Uterus (tissue), 4 donors: ENCODE measurements around the gene FAM13B. TPM values are rescaled to one million over a fixed set of nuclear protein-coding genes. Genes with fewer than 3 reads are reported as not detected.
A peak's percentile ranks its signal among the peaks of the same experiment; 100 is the strongest.

Experiments used
- DNase-seq, 2 donors: peaks; one replicate each; pipeline ENCODE4 v3.0.0-alpha.2; 2019 to 2020
- H3K27ac ChIP-seq, 2 donors: fragments of 200-600 bp; sonication (generic); 1 replicate in 1 of 2; 2 replicates in 1 of 2; pipeline ENCODE4 v1.5.1; 2016 to 2018
- H3K27me3 ChIP-seq, 2 donors: fragments of 200-600 bp; sonication (generic); one replicate each; pipeline ENCODE4 v1.5.1; 2018 to 2019; ENCODE audit warnings: control low read depth in 1 of 2
- H3K36me3 ChIP-seq, 2 donors: fragments of 200-600 bp; sonication (generic); one replicate each; pipeline ENCODE4 v1.5.1; 2019; ENCODE audit warnings: control low read depth in 1 of 2
- H3K4me1 ChIP-seq, 2 donors: fragments of 200-600 bp; sonication (generic); one replicate each; pipeline ENCODE4 v1.5.1; 2018 to 2019; ENCODE audit warnings: control low read depth in 1 of 2
- H3K4me3 ChIP-seq, 2 donors: fragments of 200-600 bp; sonication (generic); 1 replicate in 1 of 2; 2 replicates in 1 of 2; pipeline ENCODE4 v1.5.1; 2018 to 2019; ENCODE audit warnings: mild to moderate bottlenecking in 1 of 2
- H3K9me3 ChIP-seq, 2 donors: fragments of 200-600 bp; sonication (generic); one replicate each; pipeline ENCODE4 v1.5.1; 2019; ENCODE audit warnings: control low read depth in 1 of 2
- POLR2A ChIP-seq, 2 donors: fragments of 450-650 bp; IDR thresholded peaks; one replicate each; pipeline ENCODE4 v1.6.1; 2016; ENCODE audit warnings: antibody characterized with exemption in 2 of 2, mild to moderate bottlenecking in 1 of 2, moderate library complexity in 1 of 2
- intact Hi-C: fragments of 100-400 bp; cut with DNase I; formaldehyde crosslinking; loops from one replicate; pipeline ENCODE4 v1.15.1; 2023; ENCODE audit warnings: low total_unique reads
- total RNA-seq, 4 donors: library from RNA; depleted of rRNA in 3 of 4; stranded (reverse); fragments of >200 nt in 3 of 4; gene quantifications; one replicate each; pipeline versions ENCODE4 v1.1.0 to v1.2.4, GENCODE V29; 2014 to 2023
- TF ChIP-seq, protein P1 (sequence below), 4 experiments: fragments of 200-600 bp in 2 of 4; fragments of 450-650 bp in 2 of 4; sonication (generic) in 2 of 4; IDR thresholded peaks; one replicate each; pipeline ENCODE4 v1.5.1; 2016 to 2019; ENCODE audit warnings: antibody characterized with exemption in 4 of 4, mild to moderate bottlenecking in 2 of 4, moderate library complexity in 1 of 4
- donor health status: DM: yes; HTN: yes; CAD: no.

Gene FAM13B
- total RNA-seq, 4 donors from 2014 or later = 40.6 to 104 (median 58.1) TPM

DNA sequence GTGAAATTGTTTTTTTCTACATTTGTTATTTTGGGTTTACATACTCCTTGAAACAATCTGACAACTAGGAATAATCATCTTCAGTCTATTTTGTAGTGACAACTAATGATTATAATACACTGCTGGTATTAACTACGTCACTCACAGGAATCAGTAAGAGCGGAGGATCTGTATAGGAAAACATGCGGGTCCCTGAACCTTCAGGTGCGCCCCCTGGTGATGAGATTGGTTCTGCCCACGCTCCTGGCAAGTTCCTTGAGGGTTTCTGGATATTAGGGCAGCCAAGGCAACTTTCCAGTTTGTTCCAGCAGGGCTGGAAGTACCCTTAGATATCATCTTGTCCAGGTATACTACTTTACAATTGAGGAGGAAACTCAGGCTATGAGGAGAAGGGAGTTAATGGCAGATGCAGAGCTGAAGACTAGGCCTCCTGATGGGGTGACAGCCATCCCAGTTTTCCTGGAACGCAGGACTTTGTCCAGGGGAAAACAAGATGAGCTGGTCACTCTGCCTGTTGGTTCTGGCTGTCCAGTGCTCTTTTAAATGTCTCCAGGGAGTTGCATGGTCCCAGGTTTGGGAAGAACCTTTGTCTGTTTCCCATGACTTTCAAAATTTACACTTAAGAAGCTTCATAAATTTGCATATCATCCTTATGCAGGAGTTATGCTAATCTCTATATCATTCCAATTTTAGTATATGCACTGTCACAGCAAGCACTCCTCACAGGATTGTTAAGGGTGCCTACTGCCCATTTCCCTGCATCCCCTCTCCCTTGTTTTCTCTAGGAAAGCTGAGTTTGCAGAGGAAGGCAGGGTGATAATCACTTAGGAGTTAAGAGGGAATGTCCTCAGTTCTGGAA lies 36.1 kb upstream of the FAM13B start:
- no peaks in the 10 kb centered on the region for H3K27me3 ChIP-seq
- intact Hi-C loops = no loop called here
- H3K36me3 ChIP-seq = no peaks in the 10 kb centered on the region
- TF ChIP-seq, protein P1, sequence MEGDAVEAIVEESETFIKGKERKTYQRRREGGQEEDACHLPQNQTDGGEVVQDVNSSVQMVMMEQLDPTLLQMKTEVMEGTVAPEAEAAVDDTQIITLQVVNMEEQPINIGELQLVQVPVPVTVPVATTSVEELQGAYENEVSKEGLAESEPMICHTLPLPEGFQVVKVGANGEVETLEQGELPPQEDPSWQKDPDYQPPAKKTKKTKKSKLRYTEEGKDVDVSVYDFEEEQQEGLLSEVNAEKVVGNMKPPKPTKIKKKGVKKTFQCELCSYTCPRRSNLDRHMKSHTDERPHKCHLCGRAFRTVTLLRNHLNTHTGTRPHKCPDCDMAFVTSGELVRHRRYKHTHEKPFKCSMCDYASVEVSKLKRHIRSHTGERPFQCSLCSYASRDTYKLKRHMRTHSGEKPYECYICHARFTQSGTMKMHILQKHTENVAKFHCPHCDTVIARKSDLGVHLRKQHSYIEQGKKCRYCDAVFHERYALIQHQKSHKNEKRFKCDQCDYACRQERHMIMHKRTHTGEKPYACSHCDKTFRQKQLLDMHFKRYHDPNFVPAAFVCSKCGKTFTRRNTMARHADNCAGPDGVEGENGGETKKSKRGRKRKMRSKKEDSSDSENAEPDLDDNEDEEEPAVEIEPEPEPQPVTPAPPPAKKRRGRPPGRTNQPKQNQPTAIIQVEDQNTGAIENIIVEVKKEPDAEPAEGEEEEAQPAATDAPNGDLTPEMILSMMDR (IDR thresholded peaks at IDR 0.05) = peak; percentile 48 to 58 (median 53)
- no peak for TF ChIP-seq POLR2A (IDR thresholded peaks at IDR 0.05)
- DNase-seq = peak; percentile 48 to 51
- no peak overlapping the region for H3K4me3 ChIP-seq
- H3K4me1 ChIP-seq = no peaks in the 10 kb centered on the region
- no peak overlapping the region for H3K27ac ChIP-seq
- no peaks in the 10 kb centered on the region for H3K9me3 ChIP-seq

DNA sequence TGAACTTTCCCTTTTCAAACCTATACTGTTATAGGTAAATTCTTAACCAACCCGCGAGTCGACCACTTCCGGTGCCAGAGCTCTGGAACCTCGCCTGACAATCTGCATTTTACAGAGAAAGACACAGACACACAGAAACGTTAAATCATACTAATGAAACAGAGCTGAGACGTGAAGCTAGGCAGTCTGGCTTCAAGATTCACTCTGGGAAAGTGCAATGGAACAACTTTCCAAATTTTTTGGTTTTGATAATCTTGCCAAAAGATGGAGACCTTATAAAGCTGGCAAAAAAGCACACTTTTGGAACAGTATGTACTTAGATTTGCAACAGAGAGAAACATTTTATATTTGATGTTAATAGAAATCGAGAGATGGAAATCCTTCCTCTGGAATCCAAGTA lies 35.1 kb upstream of the FAM13B start:
- no peak overlapping the region for H3K4me3 ChIP-seq
- H3K9me3 ChIP-seq = no peaks in the 10 kb centered on the region
- no peaks in the 10 kb centered on the region for H3K27me3 ChIP-seq
- intact Hi-C loops = no loop called here
- no peaks in the 10 kb centered on the region for H3K36me3 ChIP-seq
- no peak for DNase-seq
- H3K27ac ChIP-seq = no peak overlapping the region
- no peaks in the 10 kb centered on the region for H3K4me1 ChIP-seq
- TF ChIP-seq POLR2A (IDR thresholded peaks at IDR 0.05) = no peak
- TF ChIP-seq, protein P1 (IDR thresholded peaks at IDR 0.05) = no peak

DNA sequence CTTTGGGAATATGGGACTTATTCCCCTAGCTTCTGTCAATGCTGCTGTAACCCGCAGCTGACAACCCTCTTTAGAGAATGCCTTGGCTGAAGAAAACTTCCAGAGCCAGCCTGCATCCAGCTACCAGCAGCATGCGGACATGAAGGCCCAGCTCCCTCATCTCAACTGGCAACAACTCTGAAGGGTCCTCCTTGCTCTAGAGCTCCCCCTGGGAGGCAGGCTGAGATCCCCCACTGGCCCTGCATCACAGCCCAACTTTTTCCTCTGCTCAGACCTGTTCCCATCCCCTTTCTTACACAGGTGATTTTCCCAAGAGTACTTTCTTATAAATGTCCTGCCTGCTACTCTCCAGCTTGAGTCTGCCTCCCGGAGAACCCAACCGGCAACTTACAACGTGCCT lies 32.2 kb upstream of the FAM13B start:
- H3K36me3 ChIP-seq = no peaks in the 10 kb centered on the region
- intact Hi-C loops = no loop called here
- H3K27me3 ChIP-seq = no peaks in the 10 kb centered on the region
- no peak overlapping the region for H3K27ac ChIP-seq
- no peaks in the 10 kb centered on the region for H3K9me3 ChIP-seq
- H3K4me1 ChIP-seq = no peaks in the 10 kb centered on the region
- no peak for TF ChIP-seq POLR2A (IDR thresholded peaks at IDR 0.05)
- H3K4me3 ChIP-seq = no peak overlapping the region
- no peak for DNase-seq

DNA sequence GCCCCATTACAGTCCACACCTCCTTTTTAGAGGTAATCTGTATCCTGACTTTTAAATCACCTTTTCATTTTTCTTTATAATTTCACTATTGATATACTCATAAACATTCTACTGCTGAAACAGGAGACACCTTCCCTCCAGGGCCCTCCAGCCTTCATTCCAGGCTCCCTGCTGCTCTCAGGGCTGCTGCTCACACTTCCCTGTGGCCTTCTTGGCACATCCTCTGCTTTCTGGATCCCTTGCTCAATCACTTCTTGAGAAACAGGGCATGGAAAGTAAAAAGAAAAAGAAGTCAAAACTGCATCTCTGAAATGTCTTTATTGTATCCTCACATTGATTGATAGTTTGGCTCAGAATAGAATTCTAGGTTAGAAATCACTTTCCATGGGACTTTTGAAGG lies 31.6 kb upstream of the FAM13B start:
- Histone ChIP-seq H3K36me3 (no peaks in the 10 kb centered on the region), H3K9me3 (no peaks in the 10 kb centered on the region), H3K4me3 (no peak overlapping the region), H3K27ac (no peak overlapping the region), H3K4me1 (no peaks in the 10 kb centered on the region), H3K27me3 (no peaks in the 10 kb centered on the region)
- TF ChIP-seq POLR2A (IDR thresholded peaks at IDR 0.05) = no peak
- TF ChIP-seq, protein P1 (IDR thresholded peaks at IDR 0.05) = no peak
- no peak for DNase-seq
- intact Hi-C loops = no loop called here

DNA sequence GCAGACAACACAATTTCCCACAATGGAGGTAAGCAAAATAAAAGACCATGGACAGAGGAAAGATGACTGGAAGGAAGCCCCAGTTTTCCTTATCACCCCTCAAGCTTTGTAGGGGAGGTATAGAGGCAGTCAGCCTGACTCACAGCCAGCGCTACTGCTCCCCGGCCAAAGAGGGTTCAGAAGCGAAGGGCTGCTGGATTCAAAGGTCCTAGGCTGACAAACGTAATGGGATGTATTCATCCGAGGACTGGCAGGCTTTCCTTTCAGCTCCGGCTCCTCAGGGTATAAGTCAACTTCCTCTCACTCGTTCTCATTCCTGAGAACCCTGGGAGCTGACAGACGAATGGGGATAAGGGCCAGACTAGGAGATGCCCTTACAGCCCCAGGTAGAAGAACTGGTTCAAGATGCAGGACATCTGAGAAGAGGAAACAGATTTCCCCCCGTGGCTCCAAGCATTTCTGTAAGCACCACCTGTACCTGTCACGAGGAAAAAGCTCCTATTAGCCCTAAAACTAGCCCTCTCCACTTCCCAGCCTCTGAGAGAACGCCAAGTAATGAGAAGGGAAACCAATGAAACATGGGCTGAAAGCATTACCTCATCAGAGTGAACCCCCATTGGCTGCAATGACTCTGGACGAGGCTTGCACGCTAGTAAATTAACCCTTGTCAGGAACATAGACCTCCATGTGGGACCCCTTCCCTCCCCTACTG lies 22.1 kb upstream of the FAM13B start:
- TF ChIP-seq POLR2A (IDR thresholded peaks at IDR 0.05) = no peak
- TF ChIP-seq, protein P1 (IDR thresholded peaks at IDR 0.05) = no peak
- H3K27ac ChIP-seq = no peak overlapping the region
- intact Hi-C loops = no loop called here
- H3K36me3 ChIP-seq = no peaks in the 10 kb centered on the region
- DNase-seq = no peak
- H3K4me3 ChIP-seq = no peak overlapping the region
- H3K4me1 ChIP-seq = no peaks in the 10 kb centered on the region
- H3K9me3 ChIP-seq = no peaks in the 10 kb centered on the region
- no peaks in the 10 kb centered on the region for H3K27me3 ChIP-seq
